Lower leg skin (tissue), 3 donors: ENCODE data around the gene CCDC175.

Experiments used
- CTCF ChIP-seq, 3 donors: fragments of 450-650 bp; IDR thresholded peaks; one replicate each; pipeline ENCODE4 v1.5.1; 2016; ENCODE audit warnings: antibody characterized with exemption in 3 of 3, mild to moderate bottlenecking in 3 of 3, moderate library complexity in 2 of 3
- POLR2A ChIP-seq, 2 donors: fragments of 450-650 bp; IDR thresholded peaks; one replicate each; pipeline ENCODE4 v1.6.1; 2016 to 2017; ENCODE audit warnings: antibody characterized with exemption in 2 of 2, mild to moderate bottlenecking in 1 of 2, moderate library complexity in 1 of 2

GRCh38 chr14:59580911-59581310 is 4.3 kb upstream of the CCDC175 start:
- TF ChIP-seq POLR2A (IDR thresholded peaks at IDR 0.05) = no peak
- no peak for TF ChIP-seq CTCF (IDR thresholded peaks at IDR 0.05)
